Peyer's patch (tissue), 4 donors: ENCODE results near the gene CABP5. TPM values are rescaled to one million over a fixed set of nuclear protein-coding genes. Genes with fewer than 3 reads are reported as not detected.
"Not testable (repeated sequence)": the region's sequence is repeated elsewhere in the genome, so short reads cannot be mapped to it uniquely, and the experiment has no call there.

ENCODE experiments used
- DNase-seq, 3 donors: peaks; one replicate each; pipeline ENCODE4 v3.0.0-alpha.2; 2017 to 2019
- H3K27ac ChIP-seq, 4 donors: fragments of 200-600 bp; sonication (generic); one replicate each; pipeline ENCODE4 v1.5.1; 2016 to 2019
- H3K27me3 ChIP-seq, 2 donors: fragments of 200-600 bp; sonication (generic); one replicate each; pipeline ENCODE4 v1.5.1; 2019
- H3K36me3 ChIP-seq, 3 donors: fragments of 200-600 bp; sonication (generic); one replicate each; pipeline ENCODE4 v1.5.1; 2016 to 2019
- H3K4me1 ChIP-seq, 4 donors: fragments of 200-600 bp; sonication (generic); one replicate each; pipeline ENCODE4 v1.5.1; 2016 to 2019
- H3K4me3 ChIP-seq, 4 donors: fragments of 200-600 bp; sonication (generic); 1 replicate in 3 of 4; 2 replicates in 1 of 4; pipeline ENCODE4 v1.5.1; 2016 to 2019; ENCODE audit warnings: mild to moderate bottlenecking in 1 of 4
- H3K9me3 ChIP-seq, 4 donors: fragments of 200-600 bp; sonication (generic); one replicate each; pipeline ENCODE4 v1.5.1; 2016 to 2019; ENCODE audit warnings: mild to moderate bottlenecking in 1 of 4
- POLR2A ChIP-seq, 2 donors: fragments of 450-650 bp; IDR thresholded peaks; one replicate each; pipeline ENCODE4 v1.5.1; 2017; ENCODE audit warnings: antibody characterized with exemption in 2 of 2, mild to moderate bottlenecking in 2 of 2, moderate library complexity in 2 of 2
- total RNA-seq, 4 donors: library from RNA; depleted of rRNA; stranded (reverse); fragments of >200 nt; gene quantifications; one replicate each; pipeline ENCODE4 v1.1.0, GENCODE V29; 2016
- TF ChIP-seq, protein P1 (sequence below), 6 experiments: fragments of 450-650 bp in 4 of 6; fragments of 200-600 bp in 2 of 6; sonication (generic) in 1 of 6; IDR thresholded peaks; one replicate each; pipeline ENCODE4 v1.5.1; 2017 to 2019; ENCODE audit warnings: antibody characterized with exemption in 6 of 6, mild to moderate bottlenecking in 3 of 6, moderate library complexity in 1 of 6

Gene CABP5
- total RNA-seq, 4 donors from 2014 or later: not detected

DNA sequence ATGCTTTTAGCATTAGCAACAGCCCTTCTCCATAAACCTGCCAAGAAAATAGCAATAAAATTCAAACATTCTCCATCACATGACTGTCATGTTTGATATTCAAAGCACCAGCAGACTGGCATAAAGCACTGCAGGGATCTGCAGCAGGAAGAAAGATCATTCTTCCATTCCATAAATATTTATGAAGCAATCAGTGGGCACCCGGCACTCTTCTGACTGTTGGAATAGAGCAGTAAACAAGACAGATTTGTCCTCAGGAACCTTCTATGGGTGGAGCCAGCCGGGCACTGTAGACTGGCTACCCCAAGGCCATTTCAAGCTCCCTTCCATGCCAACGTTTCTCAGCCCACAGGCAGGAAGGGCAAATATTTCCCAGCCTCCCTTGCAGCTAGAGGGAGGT lies 41.2 kb upstream of the CABP5 start:
- no peak overlapping the region for H3K27ac ChIP-seq
- no peaks in the 10 kb centered on the region for H3K36me3 ChIP-seq
- TF ChIP-seq, protein P1, sequence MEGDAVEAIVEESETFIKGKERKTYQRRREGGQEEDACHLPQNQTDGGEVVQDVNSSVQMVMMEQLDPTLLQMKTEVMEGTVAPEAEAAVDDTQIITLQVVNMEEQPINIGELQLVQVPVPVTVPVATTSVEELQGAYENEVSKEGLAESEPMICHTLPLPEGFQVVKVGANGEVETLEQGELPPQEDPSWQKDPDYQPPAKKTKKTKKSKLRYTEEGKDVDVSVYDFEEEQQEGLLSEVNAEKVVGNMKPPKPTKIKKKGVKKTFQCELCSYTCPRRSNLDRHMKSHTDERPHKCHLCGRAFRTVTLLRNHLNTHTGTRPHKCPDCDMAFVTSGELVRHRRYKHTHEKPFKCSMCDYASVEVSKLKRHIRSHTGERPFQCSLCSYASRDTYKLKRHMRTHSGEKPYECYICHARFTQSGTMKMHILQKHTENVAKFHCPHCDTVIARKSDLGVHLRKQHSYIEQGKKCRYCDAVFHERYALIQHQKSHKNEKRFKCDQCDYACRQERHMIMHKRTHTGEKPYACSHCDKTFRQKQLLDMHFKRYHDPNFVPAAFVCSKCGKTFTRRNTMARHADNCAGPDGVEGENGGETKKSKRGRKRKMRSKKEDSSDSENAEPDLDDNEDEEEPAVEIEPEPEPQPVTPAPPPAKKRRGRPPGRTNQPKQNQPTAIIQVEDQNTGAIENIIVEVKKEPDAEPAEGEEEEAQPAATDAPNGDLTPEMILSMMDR (IDR thresholded peaks at IDR 0.05): no peak
- no peak for TF ChIP-seq POLR2A (IDR thresholded peaks at IDR 0.05)
- H3K4me1 ChIP-seq: no peaks in the 10 kb centered on the region
- no peaks in the 10 kb centered on the region for H3K27me3 ChIP-seq
- no peak overlapping the region for H3K4me3 ChIP-seq
- DNase-seq: no peak
- H3K9me3 ChIP-seq: peaks cover 0 to 6% (median 0%) of the 10 kb centered on the region in 4 donors

GRCh38 chr19:48081106-48081505 lies 37.2 kb upstream of the CABP5 start:
- H3K4me3 ChIP-seq: no peak overlapping the region
- DNase-seq: no peak
- H3K36me3 ChIP-seq: no peaks in the 10 kb centered on the region
- H3K27me3 ChIP-seq: no peaks in the 10 kb centered on the region
- TF ChIP-seq, protein P1 (IDR thresholded peaks at IDR 0.05): no peak
- TF ChIP-seq POLR2A (IDR thresholded peaks at IDR 0.05): no peak
- H3K4me1 ChIP-seq: no peaks in the 10 kb centered on the region
- H3K27ac ChIP-seq: no peak overlapping the region
- H3K9me3 ChIP-seq: peaks cover 0 to 6% (median 0%) of the 10 kb centered on the region in 4 donors

GRCh38 chr19:48070177-48070769 lies 26.4 kb upstream of the CABP5 start:
- not testable (repeated sequence) for DNase-seq, H3K9me3 ChIP-seq, H3K27ac ChIP-seq, H3K36me3 ChIP-seq, H3K4me3 ChIP-seq, H3K27me3 ChIP-seq, H3K4me1 ChIP-seq

DNA sequence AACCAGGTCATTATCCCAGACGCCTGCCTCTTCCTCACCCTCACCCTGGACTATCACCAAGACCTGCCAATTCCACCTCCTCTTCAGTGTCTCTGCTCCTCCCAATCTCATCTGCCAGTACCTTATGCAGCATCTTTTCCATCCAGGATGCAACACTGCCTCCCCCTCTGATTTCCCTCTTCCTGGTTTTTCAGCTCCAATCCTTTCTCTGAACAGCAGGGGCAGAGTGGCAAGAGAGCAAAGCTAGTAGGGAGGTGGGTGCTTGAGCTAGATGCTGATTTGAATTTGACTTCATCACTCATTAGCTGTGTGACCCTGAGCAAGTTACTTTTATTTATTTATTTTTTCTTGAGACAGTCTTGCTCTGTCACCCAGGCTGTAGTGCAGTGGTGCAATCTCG lies 25.6 kb upstream of the CABP5 start:
- Histone ChIP-seq H3K4me3 (no peak overlapping the region), H3K4me1 (no peaks in the 10 kb centered on the region), H3K36me3 (no peaks in the 10 kb centered on the region), H3K27ac (no peak overlapping the region), H3K9me3 (no peaks in the 10 kb centered on the region), H3K27me3 (no peaks in the 10 kb centered on the region)
- DNase-seq: no peak
- TF ChIP-seq, protein P1 (IDR thresholded peaks at IDR 0.05): no peak
- TF ChIP-seq POLR2A (IDR thresholded peaks at IDR 0.05): no peak

DNA sequence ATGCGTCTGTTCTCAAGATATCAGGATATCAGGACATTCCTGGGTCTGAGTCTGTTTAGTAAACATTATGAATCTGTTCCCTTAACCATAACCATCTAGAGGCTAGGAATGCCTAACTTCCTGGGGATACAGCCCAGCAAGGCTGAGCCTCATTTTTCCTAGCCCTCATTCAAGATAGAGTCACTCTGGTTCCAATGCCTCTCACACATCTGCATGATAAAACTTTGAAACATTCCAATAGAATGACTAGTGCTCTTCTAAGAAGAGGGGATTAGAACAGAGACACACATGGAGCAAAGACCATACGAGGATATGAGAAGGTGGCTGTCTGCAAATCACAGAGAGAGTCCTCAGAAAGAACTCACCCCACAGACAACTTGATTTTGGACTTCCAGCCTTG lies 20.6 kb upstream of the CABP5 start:
- DNase-seq: no peak
- H3K27ac ChIP-seq: no peak overlapping the region

More for the DNA sequence above, 20.6 kb upstream of the CABP5 start:
- Histone ChIP-seq H3K36me3 (no peaks in the 10 kb centered on the region), H3K27me3 (no peaks in the 10 kb centered on the region), H3K4me3 (no peak overlapping the region), H3K9me3 (no peaks in the 10 kb centered on the region), H3K4me1 (no peaks in the 10 kb centered on the region)
- no peak for TF ChIP-seq POLR2A (IDR thresholded peaks at IDR 0.05)
- TF ChIP-seq, protein P1 (IDR thresholded peaks at IDR 0.05): no peak
